ENCODE results near the gene WDR48.

Gene WDR48

GRCh38 chr3:39038165-39038564, 13.7 kb upstream of the WDR48 start:
- TF ChIP-seq, protein P1, sequence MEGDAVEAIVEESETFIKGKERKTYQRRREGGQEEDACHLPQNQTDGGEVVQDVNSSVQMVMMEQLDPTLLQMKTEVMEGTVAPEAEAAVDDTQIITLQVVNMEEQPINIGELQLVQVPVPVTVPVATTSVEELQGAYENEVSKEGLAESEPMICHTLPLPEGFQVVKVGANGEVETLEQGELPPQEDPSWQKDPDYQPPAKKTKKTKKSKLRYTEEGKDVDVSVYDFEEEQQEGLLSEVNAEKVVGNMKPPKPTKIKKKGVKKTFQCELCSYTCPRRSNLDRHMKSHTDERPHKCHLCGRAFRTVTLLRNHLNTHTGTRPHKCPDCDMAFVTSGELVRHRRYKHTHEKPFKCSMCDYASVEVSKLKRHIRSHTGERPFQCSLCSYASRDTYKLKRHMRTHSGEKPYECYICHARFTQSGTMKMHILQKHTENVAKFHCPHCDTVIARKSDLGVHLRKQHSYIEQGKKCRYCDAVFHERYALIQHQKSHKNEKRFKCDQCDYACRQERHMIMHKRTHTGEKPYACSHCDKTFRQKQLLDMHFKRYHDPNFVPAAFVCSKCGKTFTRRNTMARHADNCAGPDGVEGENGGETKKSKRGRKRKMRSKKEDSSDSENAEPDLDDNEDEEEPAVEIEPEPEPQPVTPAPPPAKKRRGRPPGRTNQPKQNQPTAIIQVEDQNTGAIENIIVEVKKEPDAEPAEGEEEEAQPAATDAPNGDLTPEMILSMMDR (IDR thresholded peaks at IDR 0.05): no peak

GRCh38 chr3:39050029-39050428, 1.8 kb upstream of the WDR48 start:
- TF ChIP-seq, protein P1 (IDR thresholded peaks at IDR 0.05): no peak

DNA sequence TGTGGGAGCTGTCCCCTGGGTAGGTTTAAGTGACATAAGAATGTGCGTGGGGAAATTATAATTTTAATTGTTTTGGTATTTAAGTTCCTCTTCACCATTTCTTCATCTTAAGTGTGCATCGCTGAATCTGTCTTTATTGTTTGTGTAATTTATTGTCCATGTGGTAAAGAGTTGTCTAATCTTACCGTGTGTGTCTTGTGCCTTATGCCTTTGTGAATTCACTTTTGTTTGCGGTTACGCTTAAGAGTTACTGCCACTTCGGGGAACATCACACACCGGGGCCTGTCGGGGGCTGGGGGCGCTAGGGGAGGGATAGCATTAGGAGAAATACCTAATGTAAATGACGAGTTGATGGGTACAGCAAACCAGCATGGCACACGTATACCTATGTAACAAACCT, 767 bp downstream of the WDR48 start:
- TF ChIP-seq, protein P1 (IDR thresholded peaks at IDR 0.05): no peak

- TF ChIP-seq, protein P1 (IDR thresholded peaks at IDR 0.05): no peak
Measured at GRCh38 chr3:39053696-39054095, 1.9 kb downstream of the WDR48 start.

DNA sequence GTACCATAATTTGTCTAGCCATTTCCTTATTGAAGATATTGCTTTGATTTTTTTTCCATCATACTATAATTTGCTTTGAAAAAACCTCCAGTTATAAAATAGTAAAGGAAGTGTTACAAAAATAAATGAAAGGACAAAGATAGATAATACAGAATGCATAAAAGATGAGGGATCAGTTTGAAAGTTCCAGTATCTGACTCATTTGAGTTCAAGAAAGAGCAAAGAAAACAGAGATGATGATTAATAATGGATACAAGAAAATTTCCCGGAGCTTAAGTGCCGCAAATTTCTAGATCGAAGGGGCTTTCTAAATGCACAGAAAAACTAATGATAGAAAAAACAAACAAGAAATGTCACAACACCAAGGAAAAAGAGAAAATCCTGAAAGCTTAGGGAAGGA, 4.3 kb downstream of the WDR48 start:
- TF ChIP-seq, protein P1 (IDR thresholded peaks at IDR 0.05): no peak

- TF ChIP-seq, protein P1 (IDR thresholded peaks at IDR 0.05): no peak
Measured at GRCh38 chr3:39062180-39062579, 10.4 kb downstream of the WDR48 start.

DNA sequence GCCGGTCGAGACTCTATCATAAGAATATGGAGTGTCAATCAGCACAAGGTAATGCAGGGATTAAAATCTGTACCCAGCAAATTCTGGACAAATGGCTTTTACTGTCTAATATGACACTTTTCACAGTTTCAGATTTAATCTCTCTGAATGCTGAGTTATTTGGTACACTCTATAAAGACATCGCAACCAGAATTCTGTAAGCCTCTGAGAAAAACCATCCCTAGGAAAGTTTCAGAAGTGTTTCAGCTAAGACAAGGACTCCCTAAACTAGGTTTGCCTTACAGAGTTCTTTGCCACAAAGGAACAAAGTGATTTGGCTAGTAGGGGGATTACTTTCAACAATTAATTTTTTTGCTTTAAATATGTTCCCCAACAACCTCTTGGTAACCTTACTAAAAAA, 11.3 kb downstream of the WDR48 start:
- TF ChIP-seq, protein P1 (IDR thresholded peaks at IDR 0.05): no peak

GRCh38 chr3:39064646-39065045, 12.8 kb downstream of the WDR48 start:
- TF ChIP-seq, protein P1 (IDR thresholded peaks at IDR 0.05): no peak

Data from LNCAP (cell line).